GM19035 (cell line): Measurements from ENCODE around the gene PLXNA3.

Experiments
- ATAC-seq: cut with Tn5 transposase; IDR thresholded peaks from one replicate; pipeline ENCODE4 v1.9.1; 2021; ENCODE audit not compliant: unreplicated experiment

PLXNA3 gene

GRCh38 chrX:154476821-154477220, 18.7 kb downstream of the PLXNA3 start:
- no peak for ATAC-seq

- no peak for ATAC-seq
Observed at GRCh38 chrX:154477891-154478477, 19.9 kb downstream of the PLXNA3 start.

GRCh38 chrX:154478728-154479622, 20.9 kb downstream of the PLXNA3 start, which contains the start of gene LAGE3:
LAGE3 (minus strand) TSS chrX:154479281; CDS start chrX:154478915, 366 bp downstream.
- peak; percentile 81 for ATAC-seq

- ATAC-seq = no peak
Observed at GRCh38 chrX:154481195-154481594, 23.1 kb downstream of the PLXNA3 start.

GRCh38 chrX:154481911-154482601, 24.0 kb downstream of the PLXNA3 start:
- no peak for ATAC-seq

- no peak for ATAC-seq
Observed at GRCh38 chrX:154482786-154483185, 24.7 kb downstream of the PLXNA3 start.

GRCh38 chrX:154483325-154483724, 25.2 kb downstream of the PLXNA3 start:
- no peak for ATAC-seq

GRCh38 chrX:154484255-154485149, 26.4 kb downstream of the PLXNA3 start:
- ATAC-seq = no peak

- ATAC-seq = no peak
Observed at GRCh38 chrX:154485150-154486051, 27.3 kb downstream of the PLXNA3 start.

- no peak for ATAC-seq
Observed at GRCh38 chrX:154486052-154486395, 27.9 kb downstream of the PLXNA3 start.

- ATAC-seq = no peak
Observed at GRCh38 chrX:154486396-154487207, 28.5 kb downstream of the PLXNA3 start, which contains the start of gene UBL4A. UBL4A (minus strand) TSS chrX:154486615; CDS start chrX:154486584, 31 bp downstream.

GRCh38 chrX:154487518-154488290, 29.6 kb downstream of the PLXNA3 start:
- ATAC-seq = no peak

- ATAC-seq = no peak
Observed at GRCh38 chrX:154488336-154489075, 30.4 kb downstream of the PLXNA3 start.

- ATAC-seq = no peak
Observed at GRCh38 chrX:154489182-154489581, 31.1 kb downstream of the PLXNA3 start.

- peak; percentile 30 for ATAC-seq
Observed at GRCh38 chrX:154490021-154490413, 31.9 kb downstream of the PLXNA3 start.

- peak; percentile 76 for ATAC-seq
Observed at GRCh38 chrX:154490414-154491083, 32.5 kb downstream of the PLXNA3 start, which contains the start of gene SLC10A3. SLC10A3 (minus strand) TSS chrX:154490629; CDS start chrX:154488940, 1,689 bp downstream.

- ATAC-seq = no peak
Observed at GRCh38 chrX:154494715-154495114, 36.6 kb downstream of the PLXNA3 start.
